NCI-H82 treated with DMSO at 0.1 percent for 48 hours (cell line): Measurements from ENCODE around the gene FBXO17.
"Not testable (repeated sequence)": the region's sequence is repeated elsewhere in the genome, so short reads cannot be mapped to it uniquely, and the experiment has no call there.

ENCODE experiments used
- DNase-seq: peaks from one replicate; lab custom pipeline; 2025; ENCODE audit not compliant: unreplicated experiment; lab: John Stamatoyannopoulos, UW

The FBXO17 gene, protein sequence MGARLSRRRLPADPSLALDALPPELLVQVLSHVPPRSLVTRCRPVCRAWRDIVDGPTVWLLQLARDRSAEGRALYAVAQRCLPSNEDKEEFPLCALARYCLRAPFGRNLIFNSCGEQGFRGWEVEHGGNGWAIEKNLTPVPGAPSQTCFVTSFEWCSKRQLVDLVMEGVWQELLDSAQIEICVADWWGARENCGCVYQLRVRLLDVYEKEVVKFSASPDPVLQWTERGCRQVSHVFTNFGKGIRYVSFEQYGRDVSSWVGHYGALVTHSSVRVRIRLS

DNA sequence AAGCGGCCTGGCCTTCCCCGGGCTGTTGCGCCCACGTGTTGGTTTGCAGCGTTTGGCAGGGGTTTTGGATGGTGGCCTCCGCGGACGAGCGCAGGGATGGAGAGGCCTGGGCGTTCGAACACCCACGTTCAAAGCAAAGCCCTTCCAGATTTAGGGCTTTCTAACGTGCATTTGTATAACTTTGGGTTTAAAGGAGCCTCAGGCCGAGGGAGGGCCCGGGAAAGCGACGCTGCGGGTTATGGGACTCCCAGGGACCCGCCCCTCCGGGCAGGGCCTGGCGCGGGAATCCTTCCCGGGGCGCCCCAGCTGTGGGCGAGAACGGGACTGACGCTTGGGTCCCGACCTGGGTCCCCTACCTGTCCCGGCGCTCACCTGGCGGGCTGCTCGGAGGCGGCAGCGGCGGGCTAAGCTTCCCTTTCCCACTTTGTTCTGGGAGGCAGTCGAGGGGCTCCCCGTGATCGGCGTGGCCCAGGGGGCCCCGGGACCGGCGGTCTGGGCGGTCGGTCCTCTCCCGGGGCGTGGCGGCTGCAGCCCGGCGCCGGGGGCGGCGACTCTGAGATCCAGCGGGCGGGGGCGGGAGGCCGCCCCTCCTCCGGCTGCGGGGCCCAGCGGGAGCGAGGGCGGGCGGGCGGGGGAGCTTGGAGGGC, at the start of gene FBXO17:
Gene FBXO17, minus strand, starts transcription at position 529 of the 647 bp plus-strand sequence. CDS start 25,423 bp downstream, outside the sequence.
- DNase-seq: peak; percentile 61

DNA sequence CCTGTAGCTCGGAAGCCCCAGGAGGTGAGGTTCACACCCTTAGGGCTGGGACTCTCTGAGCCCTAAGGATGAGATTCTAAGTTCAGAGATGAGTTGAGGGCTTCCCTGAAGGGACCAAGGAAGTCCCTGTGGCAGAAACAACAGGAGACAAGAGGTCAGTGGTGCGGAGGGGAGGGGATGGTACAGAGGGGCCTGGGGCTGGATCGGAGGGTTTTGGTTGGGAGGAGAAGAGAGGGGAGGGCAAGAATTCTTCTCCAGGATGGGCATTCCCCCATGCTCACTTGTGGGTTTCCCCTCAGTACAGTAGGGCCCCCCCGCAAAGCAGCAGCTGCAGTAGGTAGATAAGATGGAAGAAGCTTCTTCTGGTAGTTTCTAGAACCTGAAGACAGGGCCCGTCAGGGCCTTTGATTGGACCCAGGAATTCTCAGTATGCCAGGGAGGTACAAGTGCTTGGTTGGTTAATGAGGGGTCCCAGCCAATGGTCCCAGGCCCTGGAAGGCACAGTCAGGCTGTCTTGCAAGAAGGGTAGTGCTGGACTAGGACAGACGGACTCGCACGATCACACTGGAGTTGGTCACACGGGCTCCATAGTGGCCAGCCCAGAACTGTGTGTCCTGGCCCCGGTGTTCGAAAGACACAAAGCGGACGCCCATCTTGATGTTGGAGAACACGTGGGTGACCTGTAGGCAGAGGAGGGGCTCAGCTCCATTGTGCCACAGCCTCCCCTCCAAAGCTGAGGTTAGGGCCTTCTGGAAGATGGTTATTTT, 49.5 kb upstream of the FBXO17 start:
- no peak for DNase-seq

DNA sequence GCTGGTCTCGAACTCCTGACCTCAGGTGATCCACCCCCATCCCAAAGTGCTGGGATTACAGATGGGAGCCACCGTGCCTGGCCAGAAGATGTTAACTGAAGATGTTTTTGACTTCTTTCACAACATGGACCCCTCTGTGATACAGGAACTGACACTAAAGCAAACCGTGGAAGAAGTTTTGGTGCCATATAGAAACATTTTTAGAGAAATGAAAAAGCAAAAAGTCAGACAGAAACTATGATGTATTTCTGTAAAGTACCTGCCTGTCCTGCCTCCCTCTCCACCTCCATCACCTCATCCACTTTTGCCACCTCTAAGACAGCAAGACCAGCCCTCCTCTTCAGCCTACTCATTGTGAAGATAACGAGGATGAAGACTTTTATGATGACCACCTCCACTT, 45.5 kb upstream of the FBXO17 start:
- DNase-seq: no peak

DNA sequence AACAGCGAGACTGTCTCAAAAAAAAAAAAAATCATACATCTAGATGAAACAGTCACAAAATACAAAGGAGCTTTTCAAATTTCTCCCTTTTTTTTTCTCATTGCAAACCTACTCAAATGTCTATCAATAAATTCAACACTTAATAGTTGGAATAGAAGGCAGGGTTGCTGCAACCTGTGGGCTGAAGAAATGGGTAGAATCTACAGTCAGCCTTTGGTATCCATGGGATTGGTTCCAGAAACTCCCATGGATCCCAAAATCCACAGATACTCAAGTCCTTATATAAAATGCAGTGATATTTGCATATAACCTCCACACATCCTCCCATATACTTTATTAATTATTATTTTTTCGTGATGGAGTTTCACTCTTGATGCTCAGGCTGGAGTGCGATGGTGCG, 42.1 kb upstream of the FBXO17 start:
- DNase-seq: no peak

DNA sequence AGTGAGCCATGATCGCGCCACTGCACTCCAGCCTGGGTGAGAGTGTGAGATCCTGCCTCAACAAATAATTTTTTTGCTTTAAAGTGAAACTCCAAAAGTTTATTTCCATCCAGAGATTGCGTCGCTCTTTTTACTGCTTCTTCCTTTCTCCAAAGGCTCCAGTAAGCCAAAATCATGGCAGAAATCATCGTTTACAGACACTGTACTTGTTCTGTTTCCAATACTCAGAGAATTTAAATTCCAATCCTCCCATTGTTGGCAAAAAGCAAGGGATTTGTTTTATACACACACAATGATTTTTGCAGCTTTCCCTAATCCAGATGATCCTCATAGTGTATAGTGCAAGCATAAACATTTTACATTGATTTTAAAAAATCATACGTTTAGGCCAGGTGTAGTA, 41.5 kb upstream of the FBXO17 start:
- DNase-seq: no peak

DNA sequence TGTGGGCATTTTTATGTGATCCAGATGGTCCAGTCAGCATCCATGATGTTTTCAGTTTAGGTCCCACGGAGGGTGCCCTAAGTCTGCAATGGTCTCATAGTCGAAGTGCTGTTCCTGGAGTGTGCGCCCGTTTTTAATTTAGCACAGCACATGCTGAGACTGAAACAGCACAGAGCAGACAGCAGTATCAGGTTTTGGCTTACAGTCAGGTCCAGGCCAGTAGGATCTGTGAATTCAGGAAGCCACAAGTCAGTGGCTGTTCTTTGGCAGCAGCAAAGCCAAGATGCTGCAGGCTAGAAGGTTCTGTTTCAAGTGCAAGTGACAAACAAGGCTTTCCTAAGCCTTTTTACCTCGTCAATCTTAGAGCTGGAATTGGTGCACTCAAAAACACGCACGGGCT, 38.5 kb upstream of the FBXO17 start:
- DNase-seq: no peak

DNA sequence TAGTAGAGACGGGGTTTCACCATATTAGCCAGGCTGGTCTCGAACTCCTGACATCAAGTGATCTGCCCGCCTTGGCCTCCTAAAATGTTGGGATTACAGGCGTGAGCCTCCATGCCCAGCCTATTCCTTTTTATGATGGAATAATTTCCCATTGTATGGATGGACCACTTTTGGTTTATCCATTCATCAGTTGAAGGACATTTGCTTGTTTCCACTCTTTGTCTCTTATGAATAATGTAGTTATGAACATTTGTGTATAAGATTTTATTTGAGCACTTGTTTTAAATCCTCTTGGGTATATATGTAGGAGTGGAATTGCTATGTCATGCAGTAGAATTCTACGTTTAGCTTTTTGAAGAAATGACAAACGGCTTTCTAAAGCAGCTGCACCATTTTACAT, 33.5 kb upstream of the FBXO17 start:
- DNase-seq: no peak

DNA sequence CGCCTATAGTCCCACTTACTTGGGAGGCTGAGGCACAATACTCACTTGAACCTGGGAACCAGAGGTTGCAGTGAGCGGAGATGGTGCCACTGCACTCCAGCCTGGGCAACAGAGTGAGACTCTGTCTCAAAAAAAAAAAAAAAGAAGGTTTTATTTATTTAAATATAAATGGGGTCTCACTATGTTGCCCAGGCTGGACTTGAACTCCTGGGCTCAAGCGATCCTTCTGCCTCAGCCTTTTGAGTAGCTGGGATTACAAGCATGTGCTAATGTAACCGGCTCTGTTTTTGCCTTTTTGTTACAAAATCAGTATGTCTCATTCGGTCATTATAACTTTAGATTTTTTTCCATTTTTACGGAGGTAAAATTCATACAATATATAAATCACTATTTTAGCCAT, 32.6 kb upstream of the FBXO17 start:
- no peak for DNase-seq

DNA sequence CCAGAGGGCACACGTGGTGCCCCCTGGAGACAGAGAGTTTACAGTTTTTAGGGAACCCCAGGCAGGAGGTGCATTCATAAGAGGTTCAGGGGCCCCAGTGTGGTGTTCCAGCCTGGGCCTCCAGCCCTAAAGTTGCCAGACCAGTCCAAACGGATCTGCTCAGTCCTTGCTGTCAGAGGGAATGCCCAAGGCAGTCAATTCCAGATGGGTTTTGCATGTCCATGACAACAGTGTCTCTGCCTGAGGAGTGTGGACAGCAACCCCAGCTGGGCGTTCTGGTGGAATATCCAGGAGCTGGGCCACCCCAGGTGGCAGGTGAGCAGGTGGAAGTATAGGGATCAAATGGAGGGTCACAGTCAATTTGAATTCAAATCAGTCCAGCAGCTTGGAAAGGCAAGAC, 31.6 kb upstream of the FBXO17 start:
- no peak for DNase-seq

DNA sequence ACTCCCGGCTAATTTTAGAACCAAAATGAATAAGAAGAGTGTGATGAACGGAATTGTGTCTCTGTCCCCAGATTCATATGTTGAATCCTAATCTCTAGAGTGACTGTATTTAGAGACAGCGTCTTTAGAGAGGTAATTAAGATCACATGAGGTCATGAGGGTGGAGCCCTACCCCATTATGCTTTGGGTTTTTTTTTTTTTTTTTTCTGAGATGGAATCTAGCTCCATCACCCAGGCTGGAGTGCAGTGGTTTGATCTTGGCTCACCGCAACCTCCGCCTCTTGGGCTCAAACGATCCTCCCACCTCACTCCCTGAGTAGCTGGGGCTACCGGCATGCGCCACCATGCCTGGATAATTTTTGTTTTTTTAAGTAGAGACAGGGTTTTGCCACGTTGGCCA, 28.9 kb upstream of the FBXO17 start:
- no peak for DNase-seq

DNA sequence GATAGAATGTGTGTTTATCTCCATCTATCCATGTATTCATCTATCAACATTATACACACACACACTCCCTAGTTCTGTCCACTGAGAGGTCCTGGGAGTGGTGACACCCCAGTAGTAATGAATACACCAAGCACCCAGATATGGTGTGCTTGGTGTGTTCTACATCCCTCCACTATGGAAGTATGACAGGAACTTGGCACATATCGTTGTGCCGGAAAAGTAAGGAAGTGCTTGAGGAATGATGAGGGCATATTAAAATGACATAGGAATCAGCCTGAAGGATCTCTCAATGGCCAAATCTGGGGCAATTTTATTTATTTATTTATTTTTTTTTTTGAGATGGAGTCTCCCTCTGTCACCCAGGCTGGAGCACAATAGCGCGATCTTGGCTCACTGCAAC, 28.3 kb upstream of the FBXO17 start:
- no peak for DNase-seq

DNA sequence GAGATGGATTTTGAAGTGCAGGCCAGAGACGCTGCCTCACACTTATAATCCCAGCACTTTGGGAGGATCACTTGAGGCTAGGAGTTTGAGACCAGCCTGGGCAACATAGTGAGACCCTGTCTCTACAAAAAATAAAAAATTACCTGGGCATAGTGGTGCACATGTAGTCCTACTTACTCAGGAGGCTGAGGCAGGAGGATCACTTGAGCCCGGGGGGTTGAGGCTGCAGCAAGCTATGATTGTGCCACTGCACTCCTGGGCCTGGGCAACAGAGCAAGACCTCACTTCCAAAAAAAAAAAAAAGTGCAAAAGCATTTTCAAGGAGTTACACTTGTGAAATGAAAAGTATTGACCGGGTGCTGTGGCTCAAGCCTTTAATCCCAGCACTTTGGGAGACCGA, 27.6 kb upstream of the FBXO17 start:
- DNase-seq: no peak

DNA sequence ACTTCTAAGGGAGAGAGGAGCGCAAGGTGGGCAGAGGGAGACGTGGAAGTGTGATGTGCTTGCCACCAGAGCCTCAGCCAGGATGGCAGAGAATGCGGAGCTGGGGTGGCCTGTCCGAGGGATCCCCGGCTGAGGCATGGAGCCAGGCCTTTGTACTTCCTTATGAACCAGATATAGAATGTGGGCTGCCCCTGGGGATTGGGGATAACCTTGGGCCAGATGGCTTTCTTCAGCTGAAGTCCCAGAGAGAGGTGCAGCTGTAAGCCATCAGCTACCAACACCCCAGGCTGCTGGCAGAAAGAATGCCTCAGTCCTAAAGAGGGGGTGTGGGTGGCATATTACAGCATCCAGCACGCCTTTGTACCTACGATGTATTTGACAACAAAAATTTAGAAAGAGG, 25.5 kb upstream of the FBXO17 start:
- peak; percentile 68 for DNase-seq

DNA sequence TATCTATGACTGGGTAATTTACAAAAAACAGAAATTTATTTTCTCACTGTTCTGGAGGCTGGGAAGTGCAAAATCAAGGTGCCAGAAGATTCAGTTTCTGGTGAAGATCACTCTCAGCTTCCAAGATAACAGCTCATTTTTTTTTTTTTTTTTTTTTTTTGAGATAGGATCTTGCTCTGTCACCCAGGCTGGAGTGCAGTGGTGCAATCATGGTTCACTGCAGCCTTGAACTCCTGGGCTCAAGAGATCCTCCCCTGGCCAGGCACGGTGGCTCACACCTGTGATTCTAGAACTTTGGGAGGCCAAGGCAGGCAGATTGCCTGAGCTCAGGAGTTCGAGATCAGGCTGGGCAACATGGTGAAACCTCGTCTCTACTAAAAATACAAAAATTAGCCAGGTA, 22.0 kb upstream of the FBXO17 start:
- DNase-seq: not testable (repeated sequence)

DNA sequence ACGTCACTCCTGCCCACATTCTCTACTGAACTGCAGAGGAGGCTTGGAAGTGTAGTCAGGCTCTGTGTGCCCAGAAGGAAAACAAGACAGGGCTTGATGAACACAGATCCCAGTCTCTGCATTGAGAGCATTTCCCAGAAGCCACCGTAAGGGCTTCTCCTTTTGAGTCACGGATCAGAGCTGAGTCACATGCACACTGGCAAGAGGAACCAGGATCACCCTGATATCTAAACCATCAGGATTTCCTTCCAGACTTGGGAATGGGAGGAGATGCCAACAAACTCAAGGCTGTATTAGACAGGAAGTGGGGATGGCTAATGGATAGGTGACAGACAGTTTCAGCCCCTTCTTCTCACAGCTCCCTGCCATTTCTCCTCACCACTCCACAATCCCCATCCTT, 17.7 kb upstream of the FBXO17 start:
- DNase-seq: no peak

DNA sequence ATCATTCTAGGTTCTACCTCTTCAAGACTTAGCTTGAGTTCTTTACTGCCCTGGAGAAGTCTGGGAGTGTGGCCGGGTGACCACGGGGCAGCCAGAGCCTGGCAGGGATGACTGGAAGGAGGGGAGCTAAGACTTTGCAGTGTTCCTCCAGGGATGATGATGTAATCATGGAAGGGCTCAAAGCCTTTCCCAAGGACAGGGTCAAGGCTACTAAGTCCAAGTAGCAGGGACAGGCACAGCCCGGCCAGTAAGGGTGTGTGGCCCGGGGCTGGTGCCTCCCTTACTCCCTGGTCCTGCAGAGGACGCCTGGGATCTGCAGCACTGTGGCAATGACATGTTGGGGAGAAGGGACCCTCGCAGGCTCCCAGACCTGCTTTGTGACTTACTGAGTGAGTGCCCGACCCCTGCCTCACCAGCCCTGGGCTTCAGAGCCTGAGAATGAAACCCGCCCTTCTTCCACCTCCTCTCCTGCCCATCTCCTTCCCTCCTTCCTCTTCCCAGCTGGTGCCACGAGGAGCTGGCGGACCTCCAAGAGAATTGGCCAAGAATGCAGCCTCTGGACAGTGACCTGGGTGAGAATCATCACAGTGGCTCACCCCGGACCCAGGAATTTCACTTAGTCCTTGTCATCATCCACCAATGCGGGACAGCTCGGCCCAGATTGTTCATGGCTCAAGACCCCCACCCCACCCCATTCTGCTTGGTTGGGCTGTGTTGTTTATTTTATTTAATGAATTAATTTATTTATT, 15.6 kb upstream of the FBXO17 start:
- no peak for DNase-seq

DNA sequence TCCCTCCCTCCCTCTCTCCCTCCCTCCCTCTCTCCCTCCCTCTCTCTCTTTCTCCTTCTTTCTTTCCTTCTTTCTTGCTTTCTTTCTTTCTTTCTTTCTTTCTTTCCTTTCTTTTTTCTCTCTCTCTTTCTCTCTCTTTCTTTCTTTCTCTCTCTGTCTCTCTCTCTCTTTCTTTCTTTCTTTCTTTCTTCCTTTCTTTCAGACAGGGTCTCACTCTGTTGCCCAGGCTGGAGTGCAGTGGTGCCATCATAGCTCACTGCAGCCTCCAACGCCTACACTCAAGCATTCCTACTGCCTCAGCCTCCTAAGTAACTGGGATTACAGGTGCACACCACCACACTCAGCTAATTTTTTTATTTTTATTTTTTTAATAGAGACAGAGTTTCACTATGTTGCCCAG, 14.1 kb upstream of the FBXO17 start:
- not testable (repeated sequence) for DNase-seq

DNA sequence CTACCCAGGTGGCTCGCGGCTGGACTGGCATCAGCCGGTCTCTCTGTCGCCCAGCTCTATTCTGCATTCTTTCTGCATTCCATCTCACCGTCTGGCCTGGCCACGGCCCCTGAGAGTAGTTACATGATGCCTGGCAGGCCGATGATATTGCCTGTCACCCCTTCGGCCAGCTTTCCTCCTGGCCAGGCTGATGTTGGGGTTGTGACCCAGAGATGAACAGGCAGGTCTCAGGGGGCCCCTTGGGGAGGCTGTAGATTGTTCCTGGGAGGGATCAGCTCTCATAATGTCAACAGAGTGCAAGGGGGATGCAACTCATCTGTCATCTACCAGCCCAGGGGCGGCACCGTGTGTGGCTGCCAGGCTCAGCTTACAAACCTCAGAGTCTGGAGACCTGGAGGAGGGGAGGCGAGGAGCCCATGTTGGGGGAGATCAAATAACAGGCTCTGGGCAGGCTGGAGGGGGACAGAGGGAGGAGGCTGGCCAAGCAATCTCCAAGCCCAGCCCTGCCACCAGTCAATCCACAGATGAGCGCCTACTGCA, 13.6 kb upstream of the FBXO17 start:
- peak; percentile 44 for DNase-seq

DNA sequence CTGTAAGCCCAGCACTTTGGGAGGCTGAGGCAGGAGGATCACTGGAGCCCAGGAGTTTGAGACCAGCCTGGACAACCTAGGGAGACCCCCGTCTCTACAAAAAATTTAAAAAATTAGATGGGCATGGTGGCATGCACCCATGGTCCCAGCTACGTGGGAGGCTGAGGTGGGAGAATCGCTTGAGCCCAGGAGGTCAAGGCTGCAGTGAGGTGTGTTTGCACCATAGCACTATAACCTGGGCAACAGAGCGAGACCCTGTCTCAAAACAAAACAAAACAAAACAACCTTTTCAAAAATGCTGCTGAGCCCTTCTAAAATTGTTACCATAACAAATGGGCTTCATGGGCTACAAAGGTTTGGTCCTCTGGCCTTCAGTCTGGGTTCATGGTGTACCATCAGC, 13.1 kb upstream of the FBXO17 start:
- not testable (repeated sequence) for DNase-seq

DNA sequence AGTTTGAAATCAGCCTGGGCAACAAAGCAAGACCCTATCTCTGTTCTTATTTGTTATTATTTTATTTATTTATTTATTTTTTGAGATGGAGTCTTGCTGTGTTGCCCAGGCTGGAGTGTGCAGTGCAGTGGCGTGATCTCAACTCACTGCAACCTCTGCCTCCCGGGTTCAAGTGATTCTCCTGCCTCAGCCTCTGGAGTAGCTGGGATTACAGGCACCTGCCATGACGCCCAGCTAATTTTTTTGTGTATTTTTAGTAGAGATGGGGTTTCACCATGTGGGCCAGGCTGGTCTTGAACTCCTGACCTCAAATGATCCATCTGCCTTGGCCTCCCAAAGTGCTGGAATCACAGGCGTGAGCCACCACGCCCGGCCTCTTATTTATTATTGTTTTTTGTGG, 12.2 kb upstream of the FBXO17 start:
- not testable (repeated sequence) for DNase-seq

DNA sequence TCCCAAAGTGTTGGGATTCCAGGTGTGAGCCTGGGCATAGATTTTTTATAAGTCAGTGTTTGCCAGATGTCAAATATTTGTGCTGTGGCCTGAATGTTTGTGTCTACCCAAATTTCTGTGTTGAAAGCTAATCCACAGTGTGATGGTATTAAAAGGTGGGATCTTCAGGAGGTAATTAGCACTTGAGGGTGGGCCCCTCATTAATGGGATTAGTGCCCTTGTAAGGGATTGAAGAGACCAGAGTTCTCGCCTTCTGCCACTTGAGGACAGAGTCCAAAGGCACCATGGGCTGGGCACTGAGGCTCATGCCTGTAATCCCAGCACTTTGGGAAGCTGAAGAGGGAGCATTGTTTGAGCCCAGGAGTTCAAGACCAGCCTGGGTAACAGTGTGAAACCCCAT, 9.7 kb upstream of the FBXO17 start:
- DNase-seq: peak; percentile 94
